Panc1 (cell line): ENCODE results near the gene PRUNE2. TPM values are rescaled to one million over a fixed set of nuclear protein-coding genes. Genes with fewer than 3 reads are reported as not detected.

Experiments used
- ATAC-seq: fragments of 200-7000 bp; cut with Tn5 transposase; 2 replicates; pipeline ENCODE4 v1.9.1; 2020; ENCODE audit warnings: mild to moderate bottlenecking, moderate library complexity
- BruUV-seq: library from RNA; stranded (reverse); fragments of 400-500 nt; replicated peaks from 2 replicates; lab custom pipeline; 2021; lab: Mats Ljungman, UMichigan
- CTCF ChIA-PET: fragments of 300-600 bp; sonication (Branson Sonifier 250); formaldehyde crosslinking; loops from one replicate; lab custom pipeline; 2022; ENCODE audit warnings: antibody characterized with exemption; lab: Charles Lee
- POLR2A ChIA-PET: fragments of 300-600 bp; sonication (Branson Sonifier 250); formaldehyde crosslinking; loops from one replicate; lab custom pipeline; 2022; ENCODE audit warnings: antibody characterized with exemption; lab: Charles Lee
- DNase-seq: peaks from one replicate; pipeline ENCODE4 v3.0.0-alpha.2; 2010; ENCODE audit warnings: low read depth, low spot score
- H3K27ac ChIP-seq: 2 replicates; pipeline ENCODE4 v1.5.1; 2011; ENCODE audit warnings: mild to moderate bottlenecking, low read length, inconsistent platforms
- H3K27me3 ChIP-seq: fragments of 200-500 bp; sonication (Bioruptor generic); 2 replicates; pipeline ENCODE4 v1.6.0; 2014; ENCODE audit warnings: low read length, inconsistent platforms; ENCODE audit not compliant: control insufficient read depth, insufficient read depth
- H3K36me3 ChIP-seq: fragments of 200-500 bp; sonication (Bioruptor generic); 2 replicates; pipeline ENCODE4 v1.5.1; 2014; ENCODE audit warnings: inconsistent platforms, mild to moderate bottlenecking, low read length, moderate library complexity; ENCODE audit not compliant: control insufficient read depth, insufficient read depth
- H3K4me1 ChIP-seq: 2 replicates; pipeline ENCODE4 v1.5.1; 2011; ENCODE audit warnings: inconsistent platforms, mild to moderate bottlenecking, low read length, moderate library complexity; ENCODE audit not compliant: control insufficient read depth, insufficient read depth
- H3K4me3 ChIP-seq, 2 experiments: 2 replicates each; pipeline ENCODE4 v1.5.1; 2011 to 2012; ENCODE audit warnings: low read depth in 2 of 2, low read length in 2 of 2, mild to moderate bottlenecking in 2 of 2, inconsistent platforms in 1 of 2, moderate library complexity in 1 of 2
- H3K9me3 ChIP-seq: fragments of 200-500 bp; sonication (Bioruptor generic); 2 replicates; pipeline ENCODE4 v1.5.1; 2014; ENCODE audit warnings: low read depth, mild to moderate bottlenecking, inconsistent platforms, low read length, moderate library complexity; ENCODE audit not compliant: control insufficient read depth, insufficient read depth
- POLR2AphosphoS5 ChIP-seq: IDR thresholded peaks from 2 replicates; pipeline ENCODE4 v1.6.1; 2012; ENCODE audit warnings: mild to moderate bottlenecking, low read depth, low read length, moderate library complexity
- REST ChIP-seq, 2 experiments: IDR thresholded peaks; 2 replicates each; pipeline ENCODE4 v1.6.1; 2011 to 2012; ENCODE audit warnings: low read depth in 2 of 2, control low read depth in 1 of 2, low read length in 1 of 2, mild to moderate bottlenecking in 1 of 2, moderate library complexity in 1 of 2; ENCODE audit not compliant: insufficient read depth in 1 of 2
- SIN3A ChIP-seq: IDR thresholded peaks from 2 replicates; pipeline ENCODE4 v1.6.1; 2012; ENCODE audit warnings: low read depth, mild to moderate bottlenecking, low read length, moderate library complexity, borderline replicate concordance; ENCODE audit not compliant: insufficient read depth
- TCF7L2 ChIP-seq: IDR thresholded peaks from 2 replicates; pipeline ENCODE4 v1.6.1; 2011; ENCODE audit warnings: mild to moderate bottlenecking, low read depth, low read length, inconsistent platforms
- in situ Hi-C: cut with HindIII; loops from 2 replicates; pipeline ENCODE4 v1.10.0; 2016; ENCODE audit warnings: low sequenced_read_pairs, low pct_unique_long_range_greater_than_20kb
- intact Hi-C: fragments of 100-400 bp; cut with micrococcal nuclease; formaldehyde crosslinking; loops from one replicate; pipeline ENCODE4 v1.10.0; 2022; ENCODE audit not compliant: unreplicated experiment
- total RNA-seq: library from RNA; stranded (reverse); gene quantifications from one replicate; pipeline ENCODE4 v1.2.1, GENCODE V29; 2021; ENCODE audit not compliant: unreplicated experiment
- TF ChIP-seq, protein P1 (sequence below): fragments of 450-650 bp; IDR thresholded peaks from 2 replicates; pipeline ENCODE4 v1.5.1; 2017; ENCODE audit warnings: mild to moderate bottlenecking

The PRUNE2 gene
- total RNA-seq, 1 experiment from 2014 or later = 0.18 TPM

DNA sequence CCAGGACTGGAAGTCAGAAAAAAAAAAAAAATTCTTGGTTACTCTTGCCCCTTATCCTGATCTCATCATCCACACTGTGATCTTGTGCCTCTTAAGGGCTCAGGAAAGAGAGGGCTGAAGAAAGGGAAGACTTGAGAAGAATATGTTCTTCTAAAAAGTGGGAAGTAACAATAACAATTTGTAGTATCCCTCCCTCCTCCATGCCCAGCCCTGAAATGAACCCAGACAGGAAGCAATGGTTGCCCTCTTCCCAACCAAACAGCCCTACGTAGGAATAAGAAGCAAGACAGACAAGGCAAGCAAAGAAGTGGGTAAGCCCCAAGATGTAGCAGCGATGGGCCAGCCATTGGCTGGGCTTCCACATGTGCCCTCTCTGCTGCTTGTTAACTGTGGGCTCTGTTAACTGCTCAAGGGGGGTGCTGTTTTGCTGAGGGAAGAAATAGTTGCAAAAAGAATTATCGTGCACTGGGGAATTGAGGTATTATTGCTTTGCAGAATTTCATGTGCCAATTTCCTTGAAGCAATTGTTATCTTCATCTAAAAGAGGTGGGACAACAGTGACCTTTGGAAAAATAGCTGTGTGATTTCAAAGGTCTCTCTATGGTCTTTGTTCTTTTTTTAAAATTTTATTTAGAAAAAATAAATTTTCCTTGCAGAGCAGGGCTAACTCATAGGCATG is 288.3 kb downstream of the PRUNE2 start:
- TF ChIP-seq POLR2AphosphoS5 = no peak
- no peak for TF ChIP-seq REST (IDR thresholded peaks at IDR 0.05; ENCODE audit: insufficient read depth in 1 of 2, low read depth in 2 of 2, low read length in 1 of 2)
- Histone ChIP-seq H3K9me3 (no peaks in the 10 kb centered on the region), H3K4me3 (no peak overlapping the region), H3K4me1 (no peaks in the 10 kb centered on the region), H3K36me3 (no peaks in the 10 kb centered on the region), H3K27ac (no peak overlapping the region), H3K27me3 (no peaks in the 10 kb centered on the region)
- in situ Hi-C loops = no loop called here
- ChIA-PET POLR2A (no interaction called here), CTCF (interaction anchor here (0.7 kb wide), 1 partner anchor 49 kb away, joined by 8 read pairs; no protein-coding TSS in a partner anchor)
- intact Hi-C loops = no loop called here
- BruUV-seq = no TSS peak
- no peak for DNase-seq
- ATAC-seq = no peak

DNA sequence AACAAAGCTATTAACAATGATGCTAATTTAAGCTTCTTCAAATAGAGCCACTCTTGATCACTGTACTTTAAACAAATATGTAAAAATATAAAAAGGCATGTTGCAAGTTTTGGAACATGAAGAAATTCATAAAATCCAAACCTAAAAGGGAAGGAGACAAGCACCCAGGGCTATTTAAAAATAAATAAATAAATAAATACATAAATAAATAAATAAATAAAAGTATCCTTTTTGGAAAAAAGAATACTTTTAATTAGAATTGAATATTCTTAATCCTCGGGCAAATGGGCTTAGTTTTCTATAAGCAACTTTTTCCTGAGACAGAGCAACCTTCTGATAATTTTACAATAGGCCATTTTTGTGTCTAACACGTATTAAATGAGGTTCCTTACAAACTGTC is 289.1 kb downstream of the PRUNE2 start:
- H3K4me3 ChIP-seq = no peak overlapping the region
- no peaks in the 10 kb centered on the region for H3K9me3 ChIP-seq
- no peak overlapping the region for H3K27ac ChIP-seq
- BruUV-seq = no TSS peak
- no peaks in the 10 kb centered on the region for H3K36me3 ChIP-seq
- H3K4me1 ChIP-seq = no peaks in the 10 kb centered on the region
- CTCF ChIA-PET = interaction anchor here (0.6 to 0.7 kb wide), 2 partner anchors 50 kb away, joined by 3 to 8 read pairs; no protein-coding TSS in a partner anchor
- TF ChIP-seq TCF7L2 = no peak
- no peak for TF ChIP-seq REST (IDR thresholded peaks at IDR 0.05; ENCODE audit: insufficient read depth in 1 of 2, low read depth in 2 of 2, low read length in 1 of 2)
- no peak for TF ChIP-seq POLR2AphosphoS5
- no peak for TF ChIP-seq SIN3A
- TF ChIP-seq, protein P1, sequence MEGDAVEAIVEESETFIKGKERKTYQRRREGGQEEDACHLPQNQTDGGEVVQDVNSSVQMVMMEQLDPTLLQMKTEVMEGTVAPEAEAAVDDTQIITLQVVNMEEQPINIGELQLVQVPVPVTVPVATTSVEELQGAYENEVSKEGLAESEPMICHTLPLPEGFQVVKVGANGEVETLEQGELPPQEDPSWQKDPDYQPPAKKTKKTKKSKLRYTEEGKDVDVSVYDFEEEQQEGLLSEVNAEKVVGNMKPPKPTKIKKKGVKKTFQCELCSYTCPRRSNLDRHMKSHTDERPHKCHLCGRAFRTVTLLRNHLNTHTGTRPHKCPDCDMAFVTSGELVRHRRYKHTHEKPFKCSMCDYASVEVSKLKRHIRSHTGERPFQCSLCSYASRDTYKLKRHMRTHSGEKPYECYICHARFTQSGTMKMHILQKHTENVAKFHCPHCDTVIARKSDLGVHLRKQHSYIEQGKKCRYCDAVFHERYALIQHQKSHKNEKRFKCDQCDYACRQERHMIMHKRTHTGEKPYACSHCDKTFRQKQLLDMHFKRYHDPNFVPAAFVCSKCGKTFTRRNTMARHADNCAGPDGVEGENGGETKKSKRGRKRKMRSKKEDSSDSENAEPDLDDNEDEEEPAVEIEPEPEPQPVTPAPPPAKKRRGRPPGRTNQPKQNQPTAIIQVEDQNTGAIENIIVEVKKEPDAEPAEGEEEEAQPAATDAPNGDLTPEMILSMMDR = no peak
- intact Hi-C loops (no loop called here), in situ Hi-C loops (no loop called here)
- POLR2A ChIA-PET = no interaction called here
- no peak for DNase-seq
- ATAC-seq = no peak
- no peaks in the 10 kb centered on the region for H3K27me3 ChIP-seq
